GM12878 (cell line): ENCODE results near the gene MTMR4. TPM values are rescaled to one million over a fixed set of nuclear protein-coding genes. Genes with fewer than 3 reads are reported as not detected.

Source experiments
- ATAC-seq: fragments of 200-7000 bp; cut with Tn5 transposase; 3 replicates; pipeline ENCODE4 v1.9.1; 2020; ENCODE audit warnings: mild to moderate bottlenecking, moderate library complexity
- BruUV-seq: library from RNA; stranded (reverse); fragments of 400-500 nt; replicated peaks from 2 replicates; lab custom pipeline; 2021; lab: Mats Ljungman, UMichigan
- CTCF ChIA-PET: fragments of 300-600 bp; sonication (Branson Sonifier 250); formaldehyde crosslinking; extraction: SDS; loops from one replicate; lab custom pipeline; 2021; ENCODE audit warnings: inconsistent platforms; lab: Yijun Ruan, JAX
- POLR2A ChIA-PET: fragments of 350-600 bp; formaldehyde crosslinking; extraction: SDS; loops from one replicate; lab custom pipeline; 2021; ENCODE audit warnings: inconsistent platforms; lab: Charles Lee
- RAD21 ChIA-PET: fragments of 300-600 bp; sonication (Branson Sonifier 250); formaldehyde crosslinking; loops from one replicate; lab custom pipeline; 2023; ENCODE audit warnings: antibody characterized with exemption; ENCODE audit not compliant: unreplicated experiment; lab: Charles Lee
- SMC1A ChIA-PET: fragments of 300-600 bp; sonication (Branson Sonifier 250); formaldehyde crosslinking; loops from one replicate; lab custom pipeline; 2023; ENCODE audit not compliant: unreplicated experiment, uncharacterized antibody; lab: Charles Lee
- DNase-seq: peaks from one replicate; pipeline ENCODE4 v3.0.0-alpha.2; 2011; ENCODE audit warnings: low read depth, low spot score
- FAIRE-seq: peaks from 3 replicates; lab custom pipeline; 2011; peaks lifted over from hg19 to GRCh38; lab: Jason Lieb, UNC
- H2AFZ ChIP-seq: 2 replicates; pipeline ENCODE4 v1.6.0; 2011; ENCODE audit warnings: low read depth, low read length, control low read depth; ENCODE audit not compliant: control insufficient read depth
- H3K27ac ChIP-seq: 2 replicates; pipeline ENCODE4 v1.5.1; 2011; ENCODE audit warnings: control low read depth; ENCODE audit not compliant: control insufficient read depth, insufficient read depth
- H3K27me3 ChIP-seq, 2 experiments: replicated peaks in 1 of 2; 2 replicates each; pipeline versions ENCODE4 v1.6.0 to v1.6.1; 2011; ENCODE audit warnings: low read length in 1 of 2; ENCODE audit not compliant: control insufficient read depth in 2 of 2, insufficient read depth in 2 of 2
- H3K36me3 ChIP-seq, 2 experiments: 2 replicates each; pipeline ENCODE4 v1.5.1; 2011; ENCODE audit warnings: low read length in 1 of 2; ENCODE audit not compliant: control insufficient read depth in 2 of 2, insufficient read depth in 2 of 2
- H3K4me1 ChIP-seq: 2 replicates; pipeline ENCODE4 v1.6.1; 2011; ENCODE audit warnings: mild to moderate bottlenecking, low read length, moderate library complexity, mixed read lengths; ENCODE audit not compliant: control insufficient read depth, insufficient read depth
- H3K4me2 ChIP-seq: 2 replicates; pipeline ENCODE4 v1.6.0; 2011; ENCODE audit warnings: control low read depth; ENCODE audit not compliant: control insufficient read depth, insufficient read depth
- H3K4me3 ChIP-seq: fragments of 200-600 bp; sonication (generic); 2 replicates; pipeline ENCODE4 v1.5.1; 2016
- H3K79me2 ChIP-seq: 2 replicates; pipeline ENCODE4 v1.6.0; 2011; ENCODE audit warnings: low read length; ENCODE audit not compliant: control insufficient read depth, insufficient read depth
- H3K9ac ChIP-seq: 2 replicates; pipeline ENCODE4 v1.8.0; 2011; ENCODE audit warnings: low read length, control low read depth, mixed read lengths; ENCODE audit not compliant: control insufficient read depth, insufficient read depth
- H3K9me3 ChIP-seq: replicated peaks from 3 replicates; pipeline ENCODE4 v1.5.1; 2011; ENCODE audit warnings: mild to moderate bottlenecking, low read length; ENCODE audit not compliant: control insufficient read depth, insufficient read depth
- H4K20me1 ChIP-seq: 2 replicates; pipeline ENCODE4 v1.6.0; 2011; ENCODE audit not compliant: control insufficient read depth, insufficient read depth
- CHD4 ChIP-seq: fragments of 200-600 bp; sonication (generic); IDR thresholded peaks from 2 replicates; pipeline ENCODE4 v1.6.1; 2016; ENCODE audit warnings: mild to moderate bottlenecking
- CTCF ChIP-seq, 3 experiments: IDR thresholded peaks in 2 of 3; conservative IDR thresholded peaks in 1 of 3; 2 replicates each; pipeline ENCODE4 v1.5.1; 2011; ENCODE audit warnings: low read depth in 3 of 3, low read length in 3 of 3, mild to moderate bottlenecking in 3 of 3, control low read depth in 2 of 3, moderate library complexity in 2 of 3, inconsistent platforms in 1 of 3, mixed read lengths in 1 of 3; ENCODE audit not compliant: control insufficient read depth in 2 of 3, insufficient read depth in 1 of 3; ENCODE audit errors: extremely low read depth in 1 of 3
- WGBS: methylation state at CpG from one replicate; pipeline ENCODE4 v1.1.6; 2016; ENCODE audit warnings: low lambda C conversion rate; ENCODE audit not compliant: insufficient replicate concordance, insufficient coverage; ENCODE audit errors: missing lambda C conversion rate; 5-methylcytosine and 5-hydroxymethylcytosine counted together
- in situ Hi-C: fragments of 300-500 bp; cut with MboI; formaldehyde crosslinking; loops from 9 replicates; pipeline ENCODE4 v1.14.3; 2018; ENCODE audit warnings: mixed read lengths
- intact Hi-C: fragments of 100-400 bp; cut with micrococcal nuclease; formaldehyde crosslinking; loops from one replicate; pipeline ENCODE4 v1.14.2; 2022; ENCODE audit not compliant: unreplicated experiment
- polyA plus RNA-seq, 11 experiments: library from polyadenylated mRNA; depleted of rRNA in 4 of 11; unstranded in 6 of 11; stranded (reverse) in 5 of 11; fragments of >200 nt; fragmentation: Nextera tagmentation in 4 of 11; fragmentation: Illumina TruSeq in 1 of 11; extraction: Ambion mirVana in 4 of 11; extraction: Trizol in 1 of 11; gene quantifications; 1 replicate in 1 of 11; 2 replicates in 10 of 11; pipeline versions ENCODE4 v1.2.1 to v1.2.3, GENCODE V29; 2011 to 2016; ENCODE audit warnings: inconsistent platforms in 2 of 11, missing spikeins in 2 of 11, low read depth in 1 of 11
- total RNA-seq, 4 experiments: library from RNA; depleted of rRNA in 3 of 4; stranded (reverse); fragments of >200 nt in 3 of 4; fragmentation: Illumina TruSeq in 1 of 4; extraction: Trizol in 1 of 4; gene quantifications; 2 replicates each; pipeline versions ENCODE4 v1.2.1 to v1.2.3, GENCODE V29; 2013 to 2021
- TF ChIP-seq, protein P1 (sequence below): fragments of 450-650 bp; IDR thresholded peaks from 2 replicates; pipeline ENCODE4 v1.6.1; 2016; ENCODE audit warnings: mild to moderate bottlenecking

Gene MTMR4
- total and polyA plus RNA-seq, 10 of the 15 experiments (the other 5 are each of a cell fraction or from before 2014, with no cell fraction given), result 12.8 to 127 (median 53.2) TPM

GRCh38 chr17:58527306-58527705 is 12.9 kb upstream of the MTMR4 start:
- SMC1A ChIA-PET, result interaction anchor here (0.7 to 1.2 kb wide), 2 partner anchors 14 to 790 kb away, joined by 3 read pairs; no protein-coding TSS in a partner anchor
- POLR2A ChIA-PET, result interaction anchor here (0.9 kb wide), 1 partner anchor 104 kb away, joined by 3 read pairs; no protein-coding TSS in a partner anchor
- Histone ChIP-seq H3K4me1 (0 out of 2 replicates have a peak, but pooled peaks cover 3% of the 10 kb centered on the region), H3K27me3 (peaks cover under 1 to 2% of the 10 kb centered on the region in 2 experiments; a peak in 3 of 4 replicates), H4K20me1 (no peaks in the 10 kb centered on the region), H3K4me2 (no peak overlapping the region), H3K79me2 (no peaks in the 10 kb centered on the region), H3K36me3 (no peaks in the 10 kb centered on the region), H3K27ac (no peak overlapping the region), H3K9ac (no peak overlapping the region), H3K9me3 (no peaks in the 10 kb centered on the region), H2AFZ (peak overlapping the region; percentile 1), H3K4me3 (no peak overlapping the region)
- 44% methylated on average over 2 of the region's 2 CpGs for WGBS
- FAIRE-seq (no peak), DNase-seq (no peak), ATAC-seq (peak; percentile 50)
- intact Hi-C loops (no loop called here), in situ Hi-C loops (no loop called here)
- CTCF ChIA-PET, result interaction anchor here (0.9 to 2.3 kb wide), 5 partner anchors 9 to 477 kb away, joined by 3 to 9 read pairs (median 4); no protein-coding TSS in a partner anchor
- TF ChIP-seq CTCF (IDR thresholded peaks at IDR 0.05 in 2 of 3, conservative IDR thresholded peaks at IDR 0.05 in 1 of 3; ENCODE audit: control insufficient read depth in 2 of 3, extremely low read depth in 1 of 3, insufficient read depth in 1 of 3, low read depth in 3 of 3, low read length in 3 of 3) (peak; percentile 3 to 36 (median 29); a peak in 2 of 6 replicates), CHD4 (no peak)
- TF ChIP-seq, protein P1, sequence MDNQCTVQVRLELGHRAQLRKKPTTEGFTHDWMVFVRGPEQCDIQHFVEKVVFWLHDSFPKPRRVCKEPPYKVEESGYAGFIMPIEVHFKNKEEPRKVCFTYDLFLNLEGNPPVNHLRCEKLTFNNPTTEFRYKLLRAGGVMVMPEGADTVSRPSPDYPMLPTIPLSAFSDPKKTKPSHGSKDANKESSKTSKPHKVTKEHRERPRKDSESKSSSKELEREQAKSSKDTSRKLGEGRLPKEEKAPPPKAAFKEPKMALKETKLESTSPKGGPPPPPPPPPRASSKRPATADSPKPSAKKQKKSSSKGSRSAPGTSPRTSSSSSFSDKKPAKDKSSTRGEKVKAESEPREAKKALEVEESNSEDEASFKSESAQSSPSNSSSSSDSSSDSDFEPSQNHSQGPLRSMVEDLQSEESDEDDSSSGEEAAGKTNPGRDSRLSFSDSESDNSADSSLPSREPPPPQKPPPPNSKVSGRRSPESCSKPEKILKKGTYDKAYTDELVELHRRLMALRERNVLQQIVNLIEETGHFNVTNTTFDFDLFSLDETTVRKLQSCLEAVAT, result no peak
- BruUV-seq, result no TSS peak
- RAD21 ChIA-PET, result interaction anchor here (1.4 kb wide), 1 partner anchor 50 kb away, joined by 3 read pairs; no protein-coding TSS in a partner anchor
